ENCODE results near the gene CGREF1.
"Not testable (repeated sequence)": the region's sequence is repeated elsewhere in the genome, so short reads cannot be mapped to it uniquely, and the experiment has no call there.

CGREF1 gene

DNA sequence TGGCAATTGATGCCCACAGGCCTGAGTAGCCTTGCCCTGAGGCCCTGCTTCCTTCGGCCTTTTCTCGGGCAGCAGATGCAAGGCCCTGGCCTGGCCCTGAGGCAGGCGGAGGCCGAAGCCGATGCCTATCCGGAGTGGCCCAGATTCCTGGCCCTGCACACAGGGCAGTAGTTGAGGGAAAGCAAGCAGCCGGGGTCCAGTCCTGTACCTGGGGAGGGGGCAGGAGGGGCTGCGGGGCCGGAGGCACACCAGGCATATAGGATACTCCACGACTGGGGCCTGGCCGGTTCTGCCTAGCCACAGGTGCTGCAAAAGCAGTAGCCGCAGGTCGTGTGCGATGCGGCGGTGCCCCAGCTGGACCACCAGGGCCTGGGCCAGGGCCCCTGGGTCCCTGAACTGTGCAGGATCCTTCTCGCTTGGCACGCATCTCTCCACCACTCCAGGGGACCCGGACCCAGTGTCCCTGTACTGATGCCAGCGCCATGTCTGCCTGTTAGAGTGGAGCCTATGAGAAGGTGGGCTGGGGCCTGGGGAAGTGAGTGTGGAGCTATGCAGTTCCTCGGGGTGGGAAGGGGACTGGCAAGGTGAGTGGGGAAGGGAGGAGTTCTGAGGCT lies 18.5 kb upstream of the CGREF1 start:
- DNase-seq: no peak

DNA sequence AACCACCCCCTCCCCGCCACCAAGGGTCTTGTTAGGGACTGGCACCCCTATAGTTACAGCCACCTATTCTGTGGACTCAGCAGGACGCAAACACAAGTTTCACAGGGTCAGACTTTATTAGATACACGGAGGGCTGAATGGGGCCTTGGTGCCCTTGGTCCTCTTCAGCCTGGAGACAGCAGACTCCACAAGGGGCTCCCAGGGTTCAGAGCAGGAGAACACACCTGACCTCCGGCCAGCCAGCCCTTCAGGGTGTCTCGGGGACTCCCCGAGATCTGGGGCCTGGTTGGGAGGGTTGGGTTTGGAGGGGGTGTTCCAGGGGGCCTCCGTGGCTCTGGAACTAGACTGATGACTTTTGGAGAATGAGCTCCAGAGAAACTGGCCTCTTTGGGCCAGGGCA lies 17.8 kb upstream of the CGREF1 start:
- DNase-seq: no peak

DNA sequence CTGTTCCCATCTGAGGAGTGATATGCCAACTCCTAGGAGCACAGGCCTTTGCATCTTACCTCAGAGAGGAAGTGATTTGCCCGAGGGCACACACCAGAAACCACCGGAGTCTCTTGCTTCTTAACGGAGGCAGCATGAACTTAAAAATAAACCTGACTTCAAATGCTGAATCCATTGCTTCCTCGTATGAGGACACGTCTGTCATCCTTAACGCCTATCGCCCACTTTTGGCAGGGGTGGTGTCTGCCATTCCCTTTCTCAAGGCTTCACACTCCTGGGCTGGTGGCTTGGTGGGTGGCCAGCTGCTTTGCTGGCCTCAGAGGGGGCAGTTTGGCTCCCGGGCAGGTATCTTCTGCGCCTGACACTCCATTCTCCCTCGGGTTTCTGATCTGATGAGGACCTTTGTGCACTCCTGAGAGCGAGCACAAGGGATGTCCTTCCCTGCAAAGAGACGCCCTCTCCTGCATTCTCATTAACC lies 16.6 kb upstream of the CGREF1 start:
- DNase-seq: no peak

DNA sequence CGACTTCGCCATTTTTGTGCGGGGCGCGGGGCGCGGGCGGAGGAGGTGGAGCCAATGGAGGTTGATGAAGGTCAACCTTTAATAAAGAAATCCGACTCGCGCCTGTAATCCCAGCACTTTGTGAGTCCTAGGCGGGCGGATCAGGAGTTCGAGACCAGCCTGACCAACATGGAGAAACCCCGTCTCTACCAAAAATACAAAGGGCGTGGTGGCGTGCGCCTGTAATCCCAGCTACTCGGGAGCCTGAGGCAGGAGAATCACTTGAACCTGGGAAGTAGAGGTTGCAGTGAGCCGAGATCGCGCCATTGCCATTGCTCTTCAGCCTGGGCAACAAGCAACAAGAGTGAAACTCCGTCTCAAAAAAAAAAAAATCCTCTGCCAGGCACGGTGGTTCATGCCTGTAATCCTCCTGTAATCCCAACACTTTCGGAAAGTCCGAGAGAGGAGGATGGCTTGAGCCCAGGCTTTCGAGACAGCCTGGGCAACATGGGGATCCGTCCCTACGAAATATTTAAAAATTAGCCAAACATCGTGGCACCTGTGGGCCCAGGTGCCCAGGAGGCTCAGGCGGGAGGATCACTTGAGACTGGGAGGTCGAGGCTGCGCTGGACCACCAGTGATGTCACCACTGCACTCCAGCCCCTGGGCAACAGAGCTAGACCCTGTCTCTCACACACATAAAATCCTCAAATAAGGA lies 16.0 kb upstream of the CGREF1 start:
- DNase-seq: no peak

DNA sequence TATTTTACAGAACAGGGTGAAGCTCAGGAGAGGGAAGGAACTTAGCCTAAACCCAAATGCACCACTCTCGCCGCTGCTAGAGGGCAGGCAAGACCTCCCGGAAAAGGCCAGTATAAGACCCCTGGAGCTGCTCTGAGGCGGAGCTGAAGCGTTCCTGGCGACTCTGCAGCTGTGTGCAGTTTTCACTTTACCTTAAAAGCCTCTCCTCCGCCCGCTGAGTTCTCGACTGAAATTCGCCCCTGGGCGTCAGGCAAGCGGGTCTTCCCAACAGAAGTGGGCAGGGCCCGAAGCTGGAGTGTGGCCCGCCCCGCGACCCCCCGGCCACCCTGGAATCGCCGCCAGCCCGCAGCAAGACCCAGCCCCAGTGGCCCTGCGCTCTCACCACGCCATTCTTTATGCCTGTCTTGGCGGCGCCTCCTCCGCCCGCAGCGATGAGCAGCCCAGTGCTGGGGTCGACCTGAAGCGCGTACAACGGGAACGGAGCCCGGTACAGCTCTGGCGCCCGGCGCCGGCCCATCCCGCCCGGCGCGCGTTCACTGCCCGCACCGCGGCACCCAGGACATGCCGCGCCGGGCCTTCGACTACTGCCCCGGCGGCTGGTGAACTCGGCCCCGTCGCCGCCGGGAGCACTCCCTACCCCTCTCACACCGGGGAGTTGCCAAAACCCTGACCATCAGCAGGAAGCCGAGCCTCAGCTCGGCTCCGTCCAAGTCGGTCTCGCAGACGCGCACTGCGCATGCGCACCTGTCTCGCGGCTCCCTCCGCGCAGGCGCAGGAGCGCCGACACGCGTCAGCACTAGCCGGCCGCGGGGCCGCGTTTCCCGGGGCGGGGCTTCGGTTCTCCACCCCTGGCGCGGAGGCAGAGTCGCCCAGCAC lies 15.2 kb upstream of the CGREF1 start, which contains the start of gene PREB:
Gene PREB, minus strand, starts transcription at position 732 of the 876 bp plus-strand sequence. Its CDS starts 215 bp downstream, at position 517.
- peak; percentile 85 for DNase-seq

DNA sequence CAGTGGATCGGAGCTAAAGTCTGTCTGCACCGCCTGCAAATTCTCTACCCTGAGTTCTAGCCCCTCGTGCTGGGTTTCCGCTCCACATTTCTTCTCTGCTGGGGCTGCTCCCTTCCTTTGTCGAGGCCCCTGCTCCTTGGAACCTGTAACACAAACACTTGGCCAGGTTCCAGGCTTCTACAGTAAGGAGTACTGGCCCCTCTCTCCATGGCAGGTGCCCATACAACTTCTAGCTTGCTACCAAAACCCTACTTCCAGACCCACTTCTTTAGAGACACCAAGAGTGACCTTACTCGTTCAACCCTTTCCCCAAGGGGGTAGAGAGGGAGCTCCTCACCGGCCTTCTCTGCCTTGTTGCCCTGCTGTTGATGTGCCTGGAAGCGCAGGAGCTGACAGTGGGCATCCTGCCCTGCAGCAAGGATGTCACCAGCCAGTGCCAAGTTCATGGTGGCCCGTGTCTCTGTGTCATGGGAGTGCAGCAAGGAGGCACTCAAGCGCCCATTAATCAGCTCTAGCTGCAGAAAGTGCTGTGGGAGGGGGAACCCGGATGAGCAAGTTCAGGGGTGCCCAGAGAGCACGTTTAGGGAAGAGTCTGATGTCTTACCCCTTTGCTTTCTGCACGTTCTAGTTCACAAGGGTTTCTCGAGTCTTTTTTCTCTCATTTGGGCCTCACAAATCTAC lies 14.4 kb upstream of the CGREF1 start:
- DNase-seq: no peak

DNA sequence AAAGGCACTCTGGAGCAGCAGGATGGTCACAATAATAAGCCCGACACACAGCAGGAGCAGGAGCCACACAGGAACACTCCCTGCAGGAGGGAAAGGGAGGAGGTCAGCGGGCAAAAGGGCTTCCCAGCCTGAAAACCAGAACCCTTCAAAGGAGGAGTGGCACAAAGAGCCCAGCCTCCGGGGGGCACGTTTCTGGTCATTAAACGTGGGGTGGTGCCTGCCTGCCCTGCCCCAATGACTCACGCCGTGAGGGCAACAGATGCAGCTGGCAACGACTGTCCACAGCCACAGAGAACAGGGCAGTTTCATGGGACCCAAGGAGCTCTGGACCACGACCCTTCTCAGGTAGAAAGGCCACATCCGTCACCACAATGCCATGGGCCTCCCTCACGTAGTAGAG lies 12.5 kb upstream of the CGREF1 start:
- DNase-seq: no peak

DNA sequence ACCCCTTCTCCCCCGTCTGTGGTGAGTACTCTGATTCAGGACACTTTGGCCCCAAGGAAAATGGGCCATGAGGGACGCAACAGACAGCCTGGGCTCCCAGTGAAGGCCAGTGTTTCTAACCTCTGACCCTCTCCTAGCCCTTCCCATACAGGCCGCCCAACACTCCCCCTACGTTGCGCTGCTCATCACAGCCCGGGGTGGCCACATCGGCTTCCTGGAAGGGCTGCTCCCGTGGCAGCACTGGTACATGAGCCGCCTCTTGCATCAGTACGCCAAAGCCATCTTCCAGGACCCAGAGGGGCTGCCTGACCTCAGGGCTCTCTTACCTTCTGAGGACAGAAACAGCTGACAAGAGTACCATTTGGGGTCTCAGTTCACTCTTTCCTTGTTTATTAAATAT lies 11.5 kb upstream of the CGREF1 start:
- no peak for DNase-seq

DNA sequence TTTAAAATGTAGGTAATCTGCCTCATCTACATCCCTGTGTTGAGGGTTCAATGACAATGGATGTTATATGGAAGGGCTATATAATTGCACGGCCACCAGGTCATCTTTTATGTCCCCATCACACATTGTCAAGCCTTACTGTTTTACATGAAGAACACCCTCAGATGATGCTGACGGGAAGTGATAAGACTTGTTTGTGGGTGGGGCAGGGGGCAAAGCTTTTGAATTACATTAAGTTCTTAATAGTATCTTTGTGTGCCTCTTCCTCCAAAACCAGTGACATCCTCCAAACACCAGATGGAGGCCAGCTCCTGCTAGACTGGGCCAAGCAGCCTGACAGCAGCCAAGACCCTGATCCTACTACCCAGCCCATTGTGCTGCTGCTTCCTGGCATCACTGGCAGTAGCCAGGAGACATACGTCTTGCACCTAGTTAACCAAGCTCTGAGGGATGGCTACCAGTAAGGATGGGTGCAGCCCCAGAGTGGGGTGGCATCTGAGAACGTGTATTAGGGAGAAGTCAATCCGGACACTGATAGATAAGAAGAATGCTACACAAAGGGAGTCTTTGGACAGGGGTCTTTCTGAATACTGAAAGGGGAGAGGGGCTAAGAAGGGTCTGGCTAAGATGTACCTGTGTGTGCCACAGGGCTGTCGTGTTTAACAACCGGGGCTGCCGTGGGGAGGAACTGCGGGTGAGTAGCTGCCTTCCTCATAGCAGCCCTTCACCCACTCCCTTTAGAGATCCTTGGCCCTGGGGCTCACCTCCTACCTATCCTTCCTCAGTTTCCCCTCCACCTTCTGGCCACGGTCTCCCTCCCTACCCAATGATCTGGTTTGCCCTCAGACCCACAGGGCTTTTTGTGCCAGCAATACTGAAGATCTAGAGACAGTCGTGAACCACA lies 10.0 kb upstream of the CGREF1 start:
- no peak for DNase-seq

DNA sequence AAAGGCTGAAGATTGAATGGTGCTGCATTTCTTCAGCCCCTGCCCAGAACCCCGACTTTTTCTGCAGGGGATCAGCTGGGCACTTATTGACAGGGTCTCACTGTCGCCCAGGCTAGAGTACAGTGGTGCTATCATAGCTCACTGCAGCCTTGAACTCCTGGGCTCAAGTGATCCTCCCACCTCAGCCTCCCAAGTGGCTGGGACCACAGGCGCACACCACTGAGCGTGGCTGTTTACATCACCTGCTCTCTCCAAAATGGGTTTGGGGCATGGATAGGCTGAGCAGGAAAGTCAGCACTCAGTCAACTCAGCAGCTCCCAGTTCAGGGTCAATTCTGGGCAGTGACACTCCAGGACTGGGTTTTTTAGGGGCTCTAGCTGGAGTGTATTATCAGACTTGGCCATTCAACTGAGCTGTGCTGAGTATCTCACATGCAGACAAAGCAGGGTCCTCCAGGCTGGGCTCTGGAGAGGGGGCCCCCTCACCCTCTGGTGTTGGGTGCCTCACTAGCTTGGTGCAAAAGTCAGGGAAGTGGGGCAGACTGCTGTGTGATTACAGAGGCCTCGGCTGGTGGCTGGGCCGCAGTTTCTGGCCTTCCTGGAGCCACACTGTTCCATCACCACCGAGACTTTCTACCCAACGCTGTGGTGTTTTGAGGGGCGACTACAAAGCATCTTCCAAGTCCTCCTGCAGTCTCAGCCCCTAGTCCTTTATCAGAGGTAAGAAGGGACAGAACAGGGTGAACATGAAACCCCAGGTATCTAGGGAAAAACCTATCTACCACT lies 9.1 kb upstream of the CGREF1 start:
- no peak for DNase-seq

DNA sequence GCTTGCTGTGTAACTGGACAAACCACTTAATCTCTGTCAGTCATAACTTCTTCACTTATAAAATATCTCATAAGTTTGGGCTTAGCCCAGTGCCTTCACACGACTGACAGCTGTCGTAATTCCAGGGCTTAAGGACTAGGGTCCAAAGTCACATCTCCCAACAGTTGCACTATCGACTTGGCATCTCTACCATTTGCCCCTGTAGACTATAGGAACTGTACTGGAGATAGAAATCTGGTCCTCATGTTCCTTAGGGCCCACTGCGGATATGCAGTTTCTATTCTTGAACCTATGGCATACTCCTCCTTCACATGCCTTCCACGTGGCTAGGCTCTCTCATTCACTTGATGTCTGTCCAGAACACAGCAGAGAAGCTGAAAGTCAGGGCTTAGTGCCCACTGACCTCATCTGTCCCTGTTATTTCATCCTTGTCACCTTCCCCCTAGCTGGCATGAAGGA lies 7.4 kb upstream of the CGREF1 start:
- no peak for DNase-seq

DNA sequence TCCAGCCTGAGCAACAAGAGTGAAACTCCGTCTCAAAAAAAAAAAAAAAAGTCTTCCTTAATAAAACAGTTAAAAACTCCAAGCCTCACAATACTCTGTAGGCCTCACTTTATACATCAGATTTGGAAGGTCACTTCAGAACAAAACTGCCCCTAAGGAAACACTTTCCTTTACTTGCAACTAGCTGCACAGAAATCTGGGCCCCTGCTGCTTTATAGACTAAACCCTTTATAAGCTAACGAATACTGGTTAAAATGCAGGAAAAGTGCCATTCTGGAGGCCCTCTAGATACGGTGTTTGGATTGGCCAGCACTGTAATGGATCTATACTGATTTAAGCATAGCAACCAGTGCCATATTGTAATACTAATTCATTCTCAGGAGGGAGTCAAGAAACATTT lies 6.2 kb upstream of the CGREF1 start:
- no peak for DNase-seq

DNA sequence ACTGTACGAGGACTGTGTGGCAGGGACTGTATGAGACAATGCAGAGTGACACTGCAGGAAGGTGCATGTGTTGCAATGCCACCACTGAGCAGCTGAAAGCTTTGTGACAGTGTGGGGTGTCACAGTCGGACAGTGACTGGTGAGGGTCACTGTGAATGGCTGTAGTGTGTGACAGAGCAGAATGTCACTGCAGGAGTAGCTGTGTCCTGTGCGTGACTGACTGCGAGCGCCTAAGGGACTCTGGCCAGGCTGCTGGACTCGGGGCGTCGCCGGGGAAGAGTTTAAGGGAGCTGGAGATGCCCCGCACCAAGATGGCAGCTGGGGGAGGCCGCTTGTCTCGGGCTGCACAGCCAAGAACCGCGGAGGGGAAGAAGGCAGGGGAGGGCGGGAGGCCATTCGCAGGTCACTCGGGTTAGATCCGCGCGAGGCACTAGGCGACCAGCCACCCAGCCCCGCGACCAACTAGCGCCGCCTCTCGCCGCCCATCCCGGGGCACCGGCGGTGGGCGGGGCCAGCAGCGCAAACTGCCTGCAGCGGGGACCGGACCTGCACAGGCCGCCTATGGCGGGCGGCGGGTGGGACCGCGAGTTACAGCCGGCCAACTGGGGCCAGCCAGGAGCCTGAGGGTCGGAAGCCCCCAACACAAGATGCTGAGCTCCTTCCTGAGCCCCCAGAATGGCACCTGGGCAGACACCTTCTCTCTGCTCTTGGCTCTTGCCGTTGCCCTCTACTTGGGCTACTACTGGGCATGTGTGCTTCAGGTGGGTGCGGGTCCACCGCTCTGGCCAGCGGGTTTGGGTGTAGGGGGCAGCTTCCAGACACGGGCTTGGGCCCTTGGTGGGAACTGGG lies 4.6 kb upstream of the CGREF1 start, which contains the start of gene ABHD1:
Gene ABHD1, plus strand, starts transcription at position 514 of the 849 bp plus-strand sequence. Its CDS starts 134 bp downstream, at position 648.
- no peak for DNase-seq

DNA sequence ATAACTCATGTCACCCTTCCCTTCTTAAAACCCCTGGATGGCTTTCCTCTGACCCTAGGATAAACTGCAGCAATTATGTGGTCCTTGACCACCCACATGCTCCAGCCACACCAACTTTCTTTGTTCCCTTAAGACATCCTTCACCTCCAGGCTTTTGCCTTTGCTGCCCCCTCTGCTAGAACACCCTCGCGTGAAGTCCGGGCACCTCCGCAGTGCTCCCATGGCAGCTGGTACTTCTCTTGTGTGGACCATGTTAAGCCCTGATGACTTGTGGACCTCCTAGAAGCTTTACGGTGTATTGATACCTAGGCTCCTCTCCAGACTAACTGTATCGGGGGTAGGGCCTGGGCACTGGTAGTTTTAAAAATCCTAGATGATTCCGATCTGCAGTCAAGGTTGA lies 3.9 kb upstream of the CGREF1 start:
- DNase-seq: no peak

DNA sequence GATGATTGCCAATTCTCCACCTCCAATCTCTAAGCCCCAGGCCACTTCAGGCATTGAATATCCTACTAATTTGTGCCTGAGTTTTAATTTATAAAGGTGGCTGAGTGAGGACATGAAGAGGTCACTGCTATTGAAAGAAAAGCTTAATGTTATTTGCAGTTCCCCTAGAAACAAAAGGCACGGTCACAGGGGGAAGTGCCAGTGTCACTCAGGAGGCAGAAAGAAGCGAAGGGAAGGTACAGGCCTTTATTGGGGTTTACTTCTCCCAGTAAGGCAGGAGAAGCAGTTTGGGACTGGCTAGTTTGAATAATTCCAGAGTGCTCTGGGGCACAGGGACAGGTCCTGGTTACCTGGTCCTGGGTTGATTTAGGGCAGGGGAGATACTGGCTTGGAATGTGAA lies 3.0 kb upstream of the CGREF1 start:
- DNase-seq: no peak

DNA sequence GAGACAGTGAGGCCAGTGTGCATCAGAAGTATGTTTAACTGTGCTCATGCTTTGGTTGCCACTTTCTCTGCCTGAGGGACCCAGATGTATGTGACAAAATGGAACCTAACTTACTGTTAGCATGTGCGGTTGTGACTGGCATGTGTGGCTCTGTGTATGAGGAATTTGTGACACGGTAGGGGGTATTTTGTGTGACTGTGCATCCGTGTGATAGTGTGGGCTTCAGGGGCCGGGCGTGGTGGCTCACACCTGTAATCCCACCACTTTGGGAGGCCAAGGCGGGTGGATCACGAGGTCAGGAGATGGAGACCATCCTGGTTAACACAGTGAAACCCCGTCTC lies 372 bp upstream of the CGREF1 start:
- DNase-seq: not testable (repeated sequence)

DNA sequence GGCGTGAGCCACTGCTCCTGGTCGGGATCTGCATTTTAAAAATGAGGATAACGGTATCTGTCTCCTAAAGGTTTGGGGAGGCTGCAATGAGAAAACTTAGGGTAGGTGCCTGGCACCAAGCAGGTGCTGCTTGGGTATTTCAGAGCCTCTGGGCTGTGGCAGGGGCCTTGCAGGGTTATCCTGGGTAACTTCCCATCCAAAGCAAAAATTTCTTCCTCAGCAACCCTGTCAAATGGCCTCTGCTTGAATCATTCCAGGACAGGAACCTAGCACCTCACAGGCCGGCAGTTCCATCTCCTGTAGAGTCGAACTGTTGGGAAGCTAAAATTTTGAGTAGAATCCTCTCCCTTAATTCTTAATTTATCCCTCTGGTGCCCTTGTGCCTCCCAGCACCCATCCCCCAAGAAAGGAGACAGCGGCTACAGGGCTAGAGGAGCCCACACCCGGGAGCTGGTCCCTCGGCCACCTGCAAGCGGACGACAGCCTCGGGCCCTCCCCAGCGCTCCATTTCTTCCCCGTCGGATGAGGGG lies 868 bp downstream of the CGREF1 start:
- DNase-seq: no peak

DNA sequence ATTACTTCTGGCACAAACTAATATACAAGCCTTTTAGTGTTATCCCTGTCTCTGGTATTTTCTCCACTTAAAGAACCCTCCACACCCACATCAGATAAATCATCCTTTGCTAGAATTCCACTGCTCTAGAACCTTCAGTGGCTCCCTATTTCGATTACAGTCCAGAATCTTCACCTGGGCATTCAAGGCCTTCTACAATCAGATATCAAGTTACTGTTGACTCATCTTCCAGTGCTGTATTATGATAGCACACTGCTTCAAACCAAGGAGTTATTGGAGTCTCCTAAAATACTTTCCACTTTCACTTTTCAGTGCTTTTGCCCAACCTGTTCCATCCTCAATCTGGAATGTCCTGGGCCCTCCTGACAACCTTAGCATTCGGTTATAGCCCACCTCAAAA lies 3.4 kb downstream of the CGREF1 start:
- no peak for DNase-seq

DNA sequence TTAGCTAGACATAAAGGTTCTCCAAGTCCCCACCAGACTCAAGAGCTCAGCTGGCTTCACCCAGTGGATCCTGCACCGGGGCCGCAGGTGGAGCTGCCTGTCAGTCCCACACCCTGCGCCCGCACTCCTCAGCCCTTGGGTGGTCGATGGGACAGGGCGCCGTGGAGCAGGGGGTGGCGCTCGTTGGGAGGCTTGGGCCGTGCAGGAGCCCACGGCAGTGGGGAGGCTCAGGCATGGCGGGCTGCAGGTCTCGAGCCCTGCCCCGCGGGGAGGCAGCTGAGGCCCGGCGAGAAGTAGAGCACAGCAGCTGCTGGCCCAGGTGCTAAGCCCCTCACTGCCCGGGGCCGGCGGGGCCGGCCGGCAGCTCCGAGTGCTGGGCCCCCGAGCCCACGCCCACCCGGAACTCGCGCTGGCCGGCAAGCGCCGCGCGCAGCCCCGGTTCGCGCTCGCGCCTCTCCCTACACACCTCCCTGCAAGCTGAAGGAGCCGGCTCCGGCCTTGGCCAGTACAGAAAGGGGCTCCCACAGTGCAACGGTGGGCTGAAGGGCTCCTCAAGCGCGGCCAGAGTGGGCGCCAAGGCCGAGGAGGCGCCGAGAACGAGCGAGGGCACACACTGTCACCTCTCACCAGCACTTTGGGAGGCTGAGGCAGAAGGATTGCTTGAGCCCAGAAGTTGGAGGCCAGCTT lies 7.4 kb downstream of the CGREF1 start:
- DNase-seq: not testable (repeated sequence)

Measured in NCI-H2081 treated with DMSO at 0.1 percent for 48 hours (cell line).